GM19025 (cell line): Measurements from ENCODE around the gene AGBL3.

Source experiments
- ATAC-seq: cut with Tn5 transposase; IDR thresholded peaks from one replicate; pipeline ENCODE4 v1.9.1; 2021; ENCODE audit warnings: mild to moderate bottlenecking, low read depth, moderate library complexity; ENCODE audit not compliant: unreplicated experiment

Gene AGBL3

DNA sequence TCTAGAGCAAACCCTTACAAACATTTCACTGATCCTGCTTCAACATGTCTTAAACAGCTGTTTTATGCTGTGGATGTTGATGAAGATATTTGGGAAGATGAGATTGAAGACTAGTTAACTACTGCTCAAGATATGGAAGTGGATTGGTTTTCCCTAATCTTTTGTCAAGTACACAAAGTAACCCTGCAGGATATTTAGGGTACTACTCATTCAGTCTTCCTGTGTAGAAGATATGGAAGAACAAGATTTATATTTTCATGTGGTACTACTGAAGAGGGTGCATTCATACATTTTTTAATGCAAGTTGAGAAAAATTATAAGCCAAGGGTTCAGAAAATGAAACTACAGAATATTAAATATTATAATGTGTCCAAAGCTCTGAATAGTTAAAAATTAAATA lies 143.3 kb downstream of the AGBL3 start:
- no peak for ATAC-seq

DNA sequence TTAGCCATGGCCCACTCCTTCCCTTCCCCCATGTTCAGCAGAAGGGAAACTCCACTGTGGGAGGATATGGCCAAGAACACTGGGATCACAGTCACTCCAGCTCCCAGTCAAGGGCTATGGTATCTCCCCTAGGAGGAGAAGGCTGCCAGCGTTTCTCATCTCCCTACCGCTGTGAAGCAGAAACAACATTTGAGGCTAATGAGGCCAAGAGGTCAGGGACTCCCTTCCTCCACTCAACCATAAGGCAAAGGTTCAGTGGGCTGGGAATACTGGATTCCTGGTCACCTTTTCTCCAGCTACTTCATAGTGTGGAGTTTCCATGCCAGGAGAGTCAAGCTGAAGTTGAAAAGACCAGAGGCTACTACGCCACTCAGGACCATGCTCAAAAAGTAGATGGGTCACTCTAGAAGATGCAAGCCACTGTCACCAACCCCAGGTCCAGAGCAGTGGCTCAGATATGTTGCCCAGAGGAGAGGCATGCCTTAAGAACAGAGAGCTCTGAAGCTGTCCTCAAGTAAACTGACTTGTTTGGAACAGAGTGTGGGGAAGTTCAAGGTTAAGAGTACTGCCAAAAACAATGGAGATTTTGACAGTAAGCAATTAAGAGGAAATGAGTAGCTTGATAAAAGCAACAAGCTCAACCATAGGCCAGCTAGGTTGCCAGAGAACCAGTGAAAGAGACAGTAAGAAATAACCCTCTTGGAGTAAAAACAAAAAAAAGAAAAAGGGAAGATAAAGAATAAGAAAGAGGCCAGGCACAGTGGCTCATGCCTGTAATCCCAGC lies 157.8 kb downstream of the AGBL3 start:
- ATAC-seq: no peak

DNA sequence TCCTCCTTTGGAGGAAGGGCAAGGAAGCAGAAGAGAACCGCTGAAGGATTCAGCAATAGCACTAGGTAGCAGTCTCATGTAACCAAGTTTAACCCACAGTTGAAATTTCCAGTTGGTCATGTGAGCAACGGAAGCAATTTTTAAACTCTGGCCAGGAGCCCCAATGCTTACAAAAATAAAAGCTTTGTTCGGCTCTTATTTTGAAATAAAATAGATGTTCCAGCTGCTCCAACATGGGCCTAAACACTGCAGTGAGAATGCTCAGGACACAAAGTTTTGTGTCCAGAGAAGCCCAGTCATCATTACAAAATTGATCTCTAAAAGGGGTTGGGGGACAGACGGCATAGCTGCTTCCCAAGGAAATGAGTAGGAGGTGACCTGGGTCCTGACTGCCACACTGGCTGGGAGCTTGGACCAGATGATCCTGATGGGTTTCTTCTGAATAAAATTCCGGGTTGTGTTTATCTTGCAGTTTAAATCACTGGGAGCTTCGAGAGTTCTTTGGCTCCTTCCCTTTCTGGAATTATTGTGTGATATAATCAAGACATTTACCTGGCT lies 161.1 kb downstream of the AGBL3 start:
- no peak for ATAC-seq

DNA sequence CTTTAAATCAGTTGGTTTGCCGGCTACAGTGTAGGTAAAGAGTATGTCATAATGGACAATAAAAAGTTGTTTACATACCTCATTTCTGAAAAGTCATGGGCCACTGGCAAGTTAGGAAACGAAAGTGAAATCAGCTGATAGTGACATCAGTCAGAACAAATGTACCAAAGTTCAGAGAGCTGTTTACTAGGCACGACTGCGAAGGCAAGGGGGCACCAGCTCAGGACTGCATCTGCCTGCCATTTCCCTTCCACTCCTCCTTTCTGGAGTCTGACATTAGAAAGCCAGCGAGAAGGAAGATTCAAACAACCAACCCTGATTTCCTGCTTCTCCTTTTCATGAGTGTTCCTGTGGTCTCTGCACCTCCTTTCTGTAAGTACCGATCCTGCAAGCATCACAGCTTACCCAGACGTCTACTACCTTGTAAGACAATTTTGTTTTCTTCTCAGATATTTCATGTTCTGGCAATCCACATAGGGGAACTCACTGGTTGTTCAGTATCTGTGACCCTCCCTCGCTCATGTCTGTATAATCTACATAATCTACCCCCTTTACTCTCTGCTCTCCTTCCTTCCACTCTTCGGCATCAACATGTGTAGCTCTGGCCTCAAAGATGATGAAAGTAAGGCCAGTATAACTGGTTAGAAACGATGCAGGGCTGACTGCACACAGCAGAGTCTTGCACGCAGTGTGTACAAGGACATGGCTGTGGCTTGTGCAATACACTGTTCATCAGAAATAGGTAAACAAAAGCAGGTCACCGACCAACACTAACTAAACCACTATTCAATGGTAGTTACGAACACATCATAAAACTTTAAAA lies 161.8 kb downstream of the AGBL3 start, which contains the start of gene TMEM140:
TSS of gene TMEM140 (plus strand) at position 174 of the 823 bp plus-strand sequence. CDS start 16,370 bp downstream, outside the sequence.
- ATAC-seq: peak; percentile 61

DNA sequence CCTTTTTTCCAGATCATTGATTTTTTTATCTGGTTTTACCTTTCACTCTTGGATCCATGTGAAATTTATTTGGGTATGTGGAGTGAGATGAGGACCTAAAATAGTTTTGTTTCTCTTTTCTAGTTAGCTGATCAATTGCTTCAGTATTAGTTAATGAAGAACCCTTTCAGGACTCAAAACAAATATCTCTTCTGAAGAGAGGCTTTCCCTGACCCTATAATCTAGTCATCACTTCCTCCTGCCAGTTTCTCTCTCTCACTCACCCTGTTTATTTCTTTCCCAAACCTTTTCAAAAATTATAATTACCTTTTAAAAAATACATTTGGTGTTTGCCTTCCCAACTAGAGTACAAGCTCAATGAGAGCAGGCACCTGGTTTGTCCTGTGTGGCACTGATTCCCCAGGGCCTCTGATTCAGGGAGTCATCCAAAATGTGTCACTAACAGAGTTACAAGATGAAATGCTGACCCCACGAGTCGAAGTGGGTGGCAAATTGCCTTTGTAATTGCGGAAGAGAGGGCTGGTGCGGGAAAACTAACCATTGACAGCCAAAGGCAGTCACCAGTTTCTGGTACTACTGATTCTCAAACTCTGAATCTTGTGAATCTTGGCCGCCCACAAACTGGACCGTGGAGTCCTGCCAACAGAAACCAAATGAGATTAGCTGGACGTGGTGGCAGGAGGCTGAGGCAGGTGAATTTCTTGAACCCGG lies 163.9 kb downstream of the AGBL3 start:
- no peak for ATAC-seq

DNA sequence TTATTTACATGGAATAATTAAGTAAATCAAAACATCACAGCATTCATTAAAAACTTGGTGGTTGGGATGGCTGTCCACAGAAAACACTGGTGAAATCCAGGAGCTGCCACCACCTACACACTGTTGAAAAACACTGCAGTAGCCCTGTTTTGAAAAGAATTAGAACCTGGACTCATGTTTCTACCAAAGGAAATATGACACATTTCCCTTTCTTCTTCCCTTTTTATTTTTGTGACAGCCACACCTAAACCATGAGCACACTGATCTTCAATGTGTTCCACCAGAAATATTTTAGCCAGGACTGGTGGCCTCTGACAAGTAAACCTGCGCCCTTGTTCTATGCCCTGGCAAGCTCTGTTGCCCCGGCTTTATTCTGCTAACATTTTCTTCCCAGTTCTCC lies 164.8 kb downstream of the AGBL3 start:
- no peak for ATAC-seq

DNA sequence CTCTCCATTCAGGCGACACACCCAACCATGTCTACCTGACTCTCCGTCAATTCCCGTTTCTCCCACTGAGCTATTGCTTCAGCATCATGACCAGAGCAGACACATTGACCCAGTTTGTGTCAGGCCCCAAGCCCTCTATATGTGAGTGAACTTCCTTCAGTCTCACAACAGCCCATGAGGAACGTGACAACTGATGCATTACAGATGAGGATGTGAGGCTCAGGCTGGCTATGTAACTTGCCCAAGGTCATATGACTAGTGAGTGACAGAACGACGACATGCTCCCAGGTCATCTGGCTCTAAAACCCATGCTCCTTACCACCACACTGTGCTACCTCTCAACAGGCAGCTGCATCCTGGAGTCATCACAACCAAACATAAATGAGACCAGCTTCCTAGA lies 165.2 kb downstream of the AGBL3 start:
- no peak for ATAC-seq

DNA sequence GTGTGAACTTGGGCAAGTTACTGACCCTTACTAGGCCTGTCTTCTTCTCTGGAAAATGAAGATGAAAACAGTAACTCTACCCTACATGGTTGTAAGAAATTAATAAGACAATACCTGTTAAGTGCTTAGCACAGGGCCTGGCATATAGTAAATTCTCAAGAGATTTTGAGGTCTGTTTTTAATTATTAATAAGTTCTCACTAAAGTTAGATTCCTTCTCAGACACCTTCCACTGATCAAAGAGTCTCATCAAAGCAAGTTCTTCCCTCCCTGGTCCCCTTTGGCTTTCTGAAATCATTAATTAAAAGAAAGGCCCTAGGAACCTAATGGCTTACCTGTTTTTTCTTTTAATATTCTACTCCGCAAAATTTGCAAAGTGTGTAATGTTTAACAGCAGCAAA lies 166.1 kb downstream of the AGBL3 start:
- ATAC-seq: no peak

DNA sequence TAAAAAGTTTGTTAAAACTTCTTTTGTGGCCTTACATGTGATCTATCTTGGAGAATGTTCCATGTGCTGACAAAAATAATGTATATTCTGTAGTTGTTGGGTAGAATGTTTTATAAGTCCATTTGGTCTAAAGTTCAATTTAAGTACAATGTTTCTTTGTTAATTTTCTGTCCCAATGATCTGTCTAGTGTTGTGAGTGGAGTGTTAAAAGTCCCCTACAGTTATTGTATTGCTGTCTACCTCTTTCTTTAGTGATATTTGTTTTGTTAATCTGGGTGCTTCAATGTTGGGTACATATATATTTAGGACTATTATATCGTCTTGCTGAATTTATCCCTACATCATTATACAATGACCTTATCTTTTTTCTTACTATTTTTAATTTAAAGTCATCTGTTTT lies 168.4 kb downstream of the AGBL3 start:
- ATAC-seq: no peak

DNA sequence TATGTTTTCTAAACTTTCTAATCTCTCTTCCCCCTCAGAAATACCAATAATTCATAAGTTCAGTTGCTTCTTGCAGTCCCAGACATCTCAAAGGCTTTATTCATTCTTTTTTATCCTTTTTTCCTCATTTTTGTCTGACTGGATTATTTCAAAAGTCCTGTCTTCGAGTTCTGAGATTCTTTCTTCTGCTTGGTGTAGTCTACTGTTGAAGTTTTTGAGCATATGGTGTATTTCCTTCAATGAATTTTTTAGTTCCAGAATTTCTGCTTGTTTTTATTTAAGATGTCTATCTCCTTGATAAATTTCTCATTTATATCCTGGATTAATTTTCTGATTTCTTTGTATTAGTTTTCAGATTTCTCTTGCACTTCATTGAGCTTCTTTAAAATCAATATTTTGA lies 170.0 kb downstream of the AGBL3 start:
- ATAC-seq: no peak

DNA sequence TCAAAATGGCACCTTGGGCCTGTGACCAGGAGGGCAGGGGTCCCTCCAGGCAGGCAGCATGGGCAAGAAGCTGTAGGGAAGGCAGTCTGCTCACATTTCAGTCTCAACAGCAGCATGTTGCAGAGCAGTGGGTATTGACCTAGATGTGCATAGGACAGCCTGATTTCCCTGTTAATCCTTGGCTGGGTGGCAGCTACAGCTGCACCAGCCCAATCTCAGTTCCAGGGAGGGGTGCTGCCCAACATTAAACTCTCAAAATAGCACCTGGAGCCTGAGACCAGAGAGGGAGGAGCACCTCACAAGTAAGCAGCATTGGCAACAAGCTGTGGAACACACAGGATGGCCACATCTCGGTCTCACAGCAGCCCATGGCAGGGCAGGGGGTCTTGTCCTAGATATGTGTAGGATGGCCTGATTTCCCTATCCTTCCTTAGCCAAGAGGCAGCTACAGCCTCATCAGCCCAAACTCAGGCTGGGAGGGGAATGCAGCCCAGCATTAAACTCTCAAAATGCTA lies 171.9 kb downstream of the AGBL3 start:
- no peak for ATAC-seq

DNA sequence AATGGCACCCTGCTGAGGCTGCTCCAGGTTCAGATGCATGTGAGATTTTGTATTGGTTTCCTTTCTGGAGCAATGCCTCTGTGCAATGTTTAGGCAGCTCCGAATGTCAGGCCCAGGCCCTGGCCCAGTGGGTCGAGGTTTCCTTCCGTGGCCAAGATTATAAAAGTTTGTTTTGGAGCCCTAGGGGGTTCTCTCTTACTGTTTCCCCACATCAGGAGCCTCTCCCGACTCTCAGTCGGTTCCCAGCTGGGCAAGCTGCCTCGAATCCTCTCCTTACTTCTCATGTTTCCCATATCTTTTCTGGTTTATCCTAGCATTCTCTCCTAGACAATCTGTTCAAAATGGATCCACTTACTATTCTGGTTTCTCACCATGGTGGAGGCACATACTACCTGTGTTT lies 172.6 kb downstream of the AGBL3 start:
- ATAC-seq: no peak

DNA sequence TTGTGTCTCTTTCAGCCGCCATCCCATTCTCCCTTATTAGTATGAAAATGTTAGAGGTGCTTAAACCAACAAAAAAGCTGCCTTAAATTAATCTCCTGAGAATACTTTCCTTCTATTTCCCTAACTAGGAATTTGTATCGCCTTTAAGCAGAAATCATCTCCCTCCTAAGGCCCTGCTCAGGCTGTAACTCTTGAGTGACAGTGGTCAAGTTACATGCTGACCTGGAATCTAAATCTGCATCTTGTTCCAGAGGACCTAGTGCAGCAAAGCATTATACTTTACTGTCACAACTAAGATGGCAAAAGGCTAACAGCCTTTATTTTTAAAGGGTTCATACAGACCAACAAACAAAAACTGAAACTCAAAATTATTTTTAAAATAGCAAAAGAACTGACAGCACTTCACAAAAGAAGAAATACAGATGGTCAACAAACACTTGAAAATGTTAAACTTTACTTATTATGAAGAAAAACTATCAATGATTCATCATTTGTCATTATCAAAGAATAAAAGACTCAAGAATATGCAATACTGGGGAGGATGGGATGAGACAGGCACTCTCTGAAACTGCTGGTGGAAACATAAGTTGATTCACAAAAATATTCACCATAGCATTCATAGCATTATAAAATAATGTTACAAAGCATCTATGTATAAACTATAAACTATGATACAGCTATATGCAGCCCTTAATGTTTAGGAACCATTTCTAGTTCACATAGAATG lies 173.2 kb downstream of the AGBL3 start:
- no peak for ATAC-seq

DNA sequence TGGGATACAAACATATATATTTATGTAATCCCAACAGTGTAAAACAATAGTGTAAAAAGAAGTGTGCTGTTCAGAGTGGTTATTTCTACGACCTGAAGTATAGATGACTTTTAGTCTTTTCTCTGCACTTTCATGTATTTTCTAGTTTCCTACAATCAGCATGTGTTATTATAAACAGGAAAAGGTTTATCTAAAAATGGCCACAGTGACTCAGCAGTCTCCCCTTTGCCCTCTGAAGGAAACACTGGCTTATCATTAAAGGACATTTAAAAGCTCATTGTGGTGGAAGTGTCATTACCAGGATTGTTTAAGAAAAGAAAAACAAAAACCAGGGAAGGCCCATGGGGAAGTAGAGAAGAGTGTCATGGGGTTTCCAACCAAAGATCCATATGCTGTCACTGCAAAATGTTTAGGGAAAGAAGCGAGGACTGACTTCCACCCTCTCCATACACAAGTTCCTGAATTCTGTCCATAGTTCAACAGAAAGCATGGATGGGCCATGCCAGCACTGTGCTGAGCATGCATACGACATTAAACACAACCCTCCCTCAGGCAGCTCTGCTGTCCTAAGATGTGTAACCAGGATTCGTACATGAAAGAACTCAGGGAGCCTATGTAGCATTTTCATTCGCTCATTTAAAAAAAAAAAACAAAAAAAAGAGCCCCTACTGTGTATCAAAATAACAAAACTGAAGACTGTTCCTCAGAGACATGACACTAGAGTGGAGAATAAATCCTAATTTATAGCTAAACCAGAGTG lies 174.0 kb downstream of the AGBL3 start:
- peak; percentile 43 for ATAC-seq

DNA sequence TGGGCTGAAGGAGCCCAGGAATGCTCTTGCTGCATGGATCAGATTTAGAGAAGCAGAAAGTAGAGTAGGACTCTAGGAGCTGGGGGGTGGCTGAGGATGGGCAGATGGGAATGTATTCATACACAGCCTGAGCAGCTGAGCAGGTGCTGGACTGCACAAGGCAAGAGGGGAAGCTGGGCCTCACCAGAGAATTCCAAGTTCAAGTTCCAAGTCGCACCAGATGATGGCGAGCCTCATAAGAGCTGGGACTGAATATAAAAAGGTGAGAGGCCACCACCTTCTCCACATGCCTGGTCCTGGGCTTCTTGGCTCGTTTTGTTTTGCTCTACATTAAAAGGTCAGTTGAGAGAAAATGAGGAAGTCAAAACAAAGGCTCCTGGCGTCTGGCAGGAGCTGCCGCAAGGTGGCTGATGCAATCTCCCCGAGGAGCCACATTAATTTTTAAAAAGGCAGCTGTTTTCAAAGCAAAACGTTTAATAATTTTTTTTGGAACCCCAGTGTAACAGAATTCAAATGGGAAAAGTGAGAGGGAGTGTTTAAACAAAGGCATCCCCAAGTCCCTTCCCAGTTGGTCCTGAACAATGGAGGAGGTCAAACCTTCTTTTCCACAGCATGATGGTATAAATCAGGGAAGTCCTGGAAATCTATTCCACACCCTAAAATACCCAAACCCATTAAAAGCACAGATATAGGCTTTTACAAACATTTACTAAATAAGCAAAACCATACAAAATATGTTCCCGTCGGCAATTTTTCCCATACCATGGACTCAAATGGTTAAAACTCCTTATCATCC lies 174.7 kb downstream of the AGBL3 start:
- ATAC-seq: no peak

DNA sequence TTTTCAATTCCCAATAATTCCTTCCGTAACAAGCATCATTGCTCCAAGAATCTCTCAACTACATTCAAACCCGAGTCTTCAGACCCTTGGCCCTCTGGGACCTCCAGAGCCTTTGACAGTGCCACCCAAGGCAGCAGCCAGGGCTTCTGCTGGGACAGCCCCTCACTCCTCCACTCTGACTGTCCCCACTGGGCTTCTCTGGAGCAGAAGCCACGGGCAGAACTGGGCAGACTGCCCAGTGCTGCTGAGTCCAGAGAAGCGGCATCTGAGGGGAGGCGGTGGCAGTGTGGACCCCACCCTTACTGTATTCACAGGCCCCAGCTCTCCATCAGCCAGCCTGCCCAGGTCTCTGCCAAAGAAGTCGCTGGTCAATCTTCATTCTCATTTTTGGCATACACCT lies 175.4 kb downstream of the AGBL3 start:
- no peak for ATAC-seq

DNA sequence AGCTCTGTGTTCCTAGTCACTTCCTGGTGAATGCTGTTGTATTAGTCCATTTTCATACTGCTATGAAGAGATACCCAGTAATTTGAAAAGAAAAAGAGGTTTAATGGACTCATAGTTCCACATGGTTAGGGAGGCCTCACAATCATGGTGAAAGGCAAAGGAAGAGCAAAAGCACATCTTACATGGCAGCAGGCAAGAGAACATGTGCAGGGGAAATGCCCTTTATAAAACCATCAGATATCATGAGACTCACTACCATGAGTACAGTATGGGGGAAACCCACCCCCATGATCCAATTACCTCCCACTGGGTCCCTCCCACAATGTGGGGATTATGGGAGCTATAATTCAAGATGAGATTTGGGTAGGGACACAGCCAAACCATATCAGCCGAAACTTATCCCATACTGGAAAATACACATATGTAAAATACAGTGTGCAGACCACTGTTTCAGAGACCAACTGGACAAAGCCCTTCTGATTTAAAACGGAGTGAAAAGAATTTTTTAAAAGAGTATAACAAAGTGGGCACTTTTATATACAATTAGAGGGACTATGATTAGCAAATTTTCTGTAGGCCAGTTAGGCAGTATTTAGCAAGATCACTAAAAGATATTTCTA lies 176.2 kb downstream of the AGBL3 start:
- no peak for ATAC-seq
